CD4-positive, alpha-beta T cell treated with Interleukin-15 for 1 hour (primary cell): ENCODE data around the gene RBM20.
"Not testable (repeated sequence)": the region's sequence is repeated elsewhere in the genome, so short reads cannot be mapped to it uniquely, and the experiment has no call there.

ENCODE experiments used
- DNase-seq: peaks from one replicate; pipeline ENCODE4 v3.0.0-alpha.2; 2020

RBM20 gene

DNA sequence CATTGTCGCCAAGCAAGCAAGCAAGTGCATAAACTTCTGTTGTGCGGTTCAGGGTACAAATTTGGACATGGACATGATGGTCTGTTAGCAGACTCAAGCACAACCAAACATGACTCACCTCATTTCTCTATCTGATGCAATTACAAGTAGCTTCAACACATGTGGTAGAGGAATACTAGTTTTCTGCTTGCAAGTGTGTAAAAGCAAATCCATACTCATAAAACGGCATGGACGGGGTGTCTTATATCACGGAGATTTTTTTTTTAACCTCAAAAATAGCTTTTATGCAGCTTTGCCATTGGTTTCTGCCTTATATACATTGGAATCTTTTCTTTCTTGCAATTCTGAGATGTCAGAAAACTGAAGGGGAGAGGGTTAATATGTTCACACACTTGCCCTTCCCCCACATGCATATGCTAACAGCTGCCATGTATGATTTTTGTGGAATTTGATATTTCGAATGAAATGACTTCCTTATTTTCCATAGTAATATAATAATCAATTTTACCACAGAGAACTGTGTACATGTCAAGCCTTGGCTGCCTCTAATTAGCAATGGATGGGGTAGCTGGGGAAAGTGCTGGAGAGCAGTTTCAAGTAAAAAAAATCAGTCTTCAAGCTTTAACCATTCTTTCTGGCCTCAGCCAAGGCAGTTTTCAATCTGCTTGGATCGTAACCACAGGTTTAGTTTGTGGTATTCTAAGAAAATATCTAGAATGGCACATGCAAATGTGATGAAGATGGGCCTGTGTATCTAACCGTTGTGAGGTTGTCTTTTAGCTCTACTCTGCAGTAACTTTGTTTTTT, 121.6 kb downstream of the RBM20 start:
- no peak for DNase-seq

DNA sequence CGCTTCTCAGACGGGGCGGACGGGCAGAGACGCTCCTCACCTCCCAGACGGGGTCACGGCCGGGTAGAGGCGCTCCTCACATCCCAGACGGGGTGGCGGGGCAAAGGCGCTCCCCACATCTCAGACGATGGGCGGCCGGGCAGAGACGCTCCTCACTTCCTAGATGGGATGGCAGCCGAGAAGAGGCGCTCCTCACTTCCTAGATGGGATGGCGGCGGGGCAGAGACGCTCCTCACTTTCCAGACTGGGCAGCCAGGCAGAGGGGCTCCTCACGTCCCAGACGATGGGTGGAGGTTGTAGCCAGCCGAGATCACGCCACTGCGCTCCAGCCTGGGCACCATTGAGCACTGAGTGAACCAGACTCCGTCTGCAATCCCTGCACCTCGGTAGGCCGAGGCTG, 123.5 kb downstream of the RBM20 start:
- DNase-seq = not testable (repeated sequence)

DNA sequence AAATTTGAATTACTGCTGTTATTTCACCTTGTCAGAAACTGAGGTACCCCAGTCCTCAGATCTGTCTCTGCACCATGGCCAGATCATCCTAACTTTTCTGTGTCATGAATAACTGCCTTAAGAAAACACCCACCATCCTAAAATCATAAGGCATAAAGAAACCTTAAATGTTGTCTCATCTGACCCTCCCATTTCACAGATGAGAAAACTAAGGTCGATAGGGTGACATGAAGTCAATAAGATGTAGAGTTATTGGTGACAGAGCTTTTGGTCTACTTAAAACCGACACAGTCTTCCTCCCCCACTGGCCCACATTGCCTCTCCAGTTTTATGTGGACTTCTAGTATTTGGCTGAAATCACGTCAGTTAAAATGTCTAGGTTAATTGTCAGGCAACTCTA, 126.1 kb downstream of the RBM20 start:
- DNase-seq = no peak

DNA sequence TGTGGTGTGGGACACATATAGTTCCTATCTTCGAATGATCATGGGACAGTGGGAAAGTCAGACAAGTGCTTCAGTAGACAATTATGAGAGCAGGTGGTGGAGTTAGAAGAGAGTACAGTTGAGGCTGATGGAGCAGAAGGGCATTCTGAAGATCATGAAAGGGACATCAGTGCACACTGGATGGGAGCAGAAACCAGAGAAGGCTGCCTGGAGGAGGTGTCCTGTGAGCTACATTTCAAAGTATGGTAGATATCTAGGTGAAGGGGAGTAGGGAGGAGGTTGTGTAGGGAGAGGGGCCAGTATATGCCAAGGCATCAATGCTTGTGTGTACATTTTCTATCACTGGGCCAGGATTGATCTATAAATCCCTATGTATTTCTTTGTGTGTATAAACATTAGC, 127.3 kb downstream of the RBM20 start:
- DNase-seq = no peak

DNA sequence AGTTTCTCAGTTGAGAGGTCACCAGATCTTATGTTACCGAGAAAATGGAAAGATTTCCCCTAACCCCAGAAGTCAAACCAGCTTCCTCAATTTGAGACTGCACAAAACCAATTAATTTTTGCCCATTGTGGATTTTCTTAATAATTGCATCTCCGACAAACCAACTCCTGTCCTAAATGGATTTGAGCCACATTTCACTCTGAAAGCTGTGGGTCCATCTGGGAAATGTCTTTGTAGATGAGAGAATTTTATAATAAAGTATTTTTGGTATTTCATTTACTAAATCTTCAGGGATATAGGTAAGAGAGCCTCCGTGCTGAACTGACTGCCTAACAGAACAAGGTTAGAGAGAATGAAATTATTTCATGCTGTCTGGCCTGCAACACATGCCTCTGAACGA, 127.9 kb downstream of the RBM20 start:
- DNase-seq = no peak

DNA sequence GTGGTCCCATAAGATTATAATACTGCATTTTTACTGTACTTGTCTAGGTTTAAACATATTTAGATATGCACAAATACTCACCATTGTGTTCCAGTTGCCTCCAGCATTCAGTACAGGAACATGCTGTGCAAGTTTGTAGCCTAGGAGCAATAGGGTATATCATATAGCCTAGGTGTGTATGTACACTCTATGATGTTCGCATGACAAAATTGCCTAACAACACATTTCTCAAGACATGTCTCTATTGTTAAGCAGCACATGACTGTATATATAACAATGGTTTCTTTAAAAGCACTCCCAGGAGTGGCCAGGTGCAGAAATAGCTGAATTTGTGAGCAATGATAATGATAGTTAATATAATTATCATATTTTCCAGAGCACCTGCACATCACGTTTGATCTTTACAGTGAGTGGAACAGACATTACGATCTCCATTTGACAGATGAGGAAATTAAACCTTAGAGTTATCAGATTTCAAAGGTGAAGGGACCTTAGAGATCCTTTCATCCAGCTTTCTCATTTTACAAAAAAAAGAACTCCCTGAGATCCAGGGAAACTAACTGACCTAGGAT, 128.4 kb downstream of the RBM20 start:
- DNase-seq = no peak

GRCh38 chr10:110773693-110774068, 129.5 kb downstream of the RBM20 start:
- DNase-seq = no peak

GRCh38 chr10:110774069-110775019, 130.2 kb downstream of the RBM20 start:
- no peak for DNase-seq

DNA sequence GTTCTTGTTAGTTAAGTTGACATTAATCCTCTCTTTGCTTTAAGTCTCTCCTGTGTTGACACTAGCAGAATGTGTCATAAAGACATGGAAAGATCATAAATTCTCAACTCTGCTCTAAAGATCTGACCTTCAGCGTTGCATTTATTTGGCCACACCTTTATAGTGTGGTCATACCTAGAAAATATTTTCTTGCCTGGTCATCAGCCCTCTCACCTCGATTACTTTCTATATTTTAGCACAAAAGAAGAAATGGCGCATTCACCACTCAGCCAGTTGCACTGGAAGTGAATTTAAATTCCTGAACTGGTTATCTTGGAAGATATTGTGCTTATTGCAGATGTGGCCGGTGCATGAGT, 130.9 kb downstream of the RBM20 start:
- no peak for DNase-seq

DNA sequence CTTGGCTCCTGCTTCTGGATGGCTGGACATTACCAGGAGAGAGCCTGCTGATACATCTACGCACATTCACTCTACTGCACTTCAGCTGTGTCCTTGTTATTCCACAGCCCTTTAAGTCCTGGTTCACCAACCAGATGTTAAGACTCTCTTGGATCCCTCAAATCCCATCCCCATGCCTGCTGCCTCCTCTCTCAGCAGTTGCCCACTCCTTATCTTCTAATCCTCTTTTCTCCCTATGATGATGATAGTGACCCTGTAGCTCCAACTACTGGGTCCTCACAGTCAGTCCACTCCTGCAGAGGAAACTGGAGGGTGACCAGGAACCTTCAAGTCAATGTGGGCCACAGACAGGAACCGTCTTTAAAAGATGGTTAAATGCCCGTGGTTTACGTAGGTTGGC, 131.3 kb downstream of the RBM20 start:
- no peak for DNase-seq

DNA sequence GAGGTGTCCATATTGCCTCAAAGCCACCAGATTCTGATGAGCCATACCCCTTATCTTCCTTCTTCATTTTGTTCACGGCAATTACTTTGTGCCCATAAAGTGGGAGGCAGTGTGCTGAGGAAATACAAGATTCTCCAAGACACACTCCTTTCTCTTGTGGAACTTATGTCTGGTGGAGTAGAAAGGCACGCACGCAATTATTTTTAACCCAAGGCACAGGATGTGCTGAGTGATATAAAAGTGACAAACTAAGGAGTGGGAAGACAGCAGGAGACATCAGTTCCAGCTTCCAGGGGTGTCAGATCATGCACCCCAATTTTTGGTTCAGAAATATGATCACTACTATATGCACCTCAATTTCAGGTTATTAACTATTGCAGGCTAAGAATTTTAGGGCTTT, 132.9 kb downstream of the RBM20 start:
- DNase-seq = no peak

- no peak for DNase-seq
Observed at GRCh38 chr10:110777661-110778060, 133.5 kb downstream of the RBM20 start.

GRCh38 chr10:110778211-110778610, 134.1 kb downstream of the RBM20 start:
- DNase-seq = no peak

GRCh38 chr10:110779489-110779888, 135.4 kb downstream of the RBM20 start:
- no peak for DNase-seq

- no peak for DNase-seq
Observed at GRCh38 chr10:110780704-110781103, 136.6 kb downstream of the RBM20 start.

- DNase-seq = no peak
Observed at GRCh38 chr10:110781139-110781538, 137.0 kb downstream of the RBM20 start.

- DNase-seq = no peak
Observed at GRCh38 chr10:110782616-110783015, 138.5 kb downstream of the RBM20 start.

- DNase-seq = peak; percentile 81
Observed at GRCh38 chr10:110783509-110784107, 139.5 kb downstream of the RBM20 start.

- no peak for DNase-seq
Observed at GRCh38 chr10:110784198-110784597, 140.1 kb downstream of the RBM20 start.

GRCh38 chr10:110786172-110786571, 142.0 kb downstream of the RBM20 start:
- DNase-seq = no peak

- no peak for DNase-seq
Observed at GRCh38 chr10:110788620-110789385, 144.7 kb downstream of the RBM20 start.

- DNase-seq = no peak
Observed at GRCh38 chr10:110789604-110790433, 145.7 kb downstream of the RBM20 start.
